Ovary (tissue), 3 donors: Measurements from ENCODE around the gene TUBB6.

ENCODE experiments used
- CTCF ChIP-seq, 3 donors: fragments of 450-650 bp in 2 of 3; fragments of 200-600 bp in 1 of 3; IDR thresholded peaks; one replicate each; pipeline versions ENCODE4 v1.5.1 to v1.8.0; 2016 to 2022; ENCODE audit warnings: antibody characterized with exemption in 3 of 3, mild to moderate bottlenecking in 1 of 3
- EP300 ChIP-seq: sonication (generic); formaldehyde crosslinking; IDR thresholded peaks from one replicate; pipeline ENCODE4 v1.6.1; 2017; ENCODE audit warnings: antibody characterized with exemption
- POLR2A ChIP-seq: fragments of 450-650 bp; IDR thresholded peaks from one replicate; pipeline ENCODE4 v1.6.1; 2017; ENCODE audit warnings: antibody characterized with exemption, mild to moderate bottlenecking, moderate library complexity
- donor health status: DM: no; HTN: no; CAD: no.

- TF ChIP-seq CTCF (IDR thresholded peaks at IDR 0.05), result no peak
- TF ChIP-seq EP300, result no peak
- TF ChIP-seq POLR2A, result no peak
Measured at GRCh38 chr18:12287684-12288402, 20.2 kb upstream of the TUBB6 start.
